GM11168 (cell line): ENCODE measurements around the gene WNT16.

Experiments
- in situ Hi-C: fragments of 300-500 bp; cut with MboI; formaldehyde crosslinking; loops from one replicate; pipeline ENCODE4 v1.12.0; 2022; ENCODE audit warnings: low sequenced_read_pairs; ENCODE audit not compliant: unreplicated experiment

Gene WNT16

DNA sequence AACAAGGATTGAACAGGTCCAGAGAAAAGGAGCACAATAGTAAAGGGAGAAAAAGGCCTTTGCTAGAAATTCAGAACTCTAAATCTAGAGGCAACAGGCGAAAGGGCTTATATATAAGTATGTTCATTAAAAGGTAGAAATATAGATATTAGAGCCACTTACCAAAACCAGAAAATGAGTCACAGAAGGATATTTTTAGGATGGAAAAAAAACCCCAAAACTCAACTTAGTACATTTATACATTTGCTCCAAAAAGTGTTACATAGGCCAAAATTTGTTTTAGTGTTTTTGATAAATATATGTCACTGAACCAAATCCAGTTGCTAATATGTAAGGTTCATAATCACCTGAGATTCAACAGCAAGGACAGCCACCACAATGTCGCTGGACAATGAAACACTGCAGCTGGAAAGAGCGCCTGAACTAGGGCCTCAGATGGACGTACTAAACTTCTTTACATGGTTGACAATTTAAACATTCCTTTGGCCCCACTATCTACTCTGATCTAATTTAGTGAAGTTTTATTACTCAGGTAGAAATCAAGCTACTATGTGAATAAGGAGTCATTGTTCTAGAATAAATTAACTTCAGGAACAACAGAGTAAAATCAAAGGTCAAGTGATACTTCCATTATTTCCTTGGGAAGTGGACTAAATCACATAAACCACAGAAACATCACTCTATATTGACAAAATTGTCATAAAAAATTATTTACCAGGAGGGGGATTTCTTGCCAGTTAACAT is 56.4 kb downstream of the WNT16 start:
- in situ Hi-C loops = no loop called here

DNA sequence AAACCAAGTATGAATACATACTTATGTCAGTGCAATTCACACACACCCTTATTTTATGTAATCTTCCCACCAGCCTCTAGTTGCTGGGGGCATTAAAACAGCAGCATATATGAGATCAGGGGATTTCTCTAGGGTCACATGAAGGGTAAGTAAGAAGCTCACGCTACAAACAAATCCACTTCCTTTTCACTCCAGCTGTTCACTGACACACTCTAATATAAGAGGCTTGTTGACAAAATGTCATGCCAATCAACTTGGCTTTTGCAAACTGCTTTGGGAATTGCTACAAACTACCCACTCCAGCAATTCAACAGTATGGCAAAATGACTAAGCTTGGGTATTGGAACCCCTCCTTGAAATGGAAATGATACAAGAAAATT is 57.0 kb downstream of the WNT16 start:
- in situ Hi-C loops = no loop called here

DNA sequence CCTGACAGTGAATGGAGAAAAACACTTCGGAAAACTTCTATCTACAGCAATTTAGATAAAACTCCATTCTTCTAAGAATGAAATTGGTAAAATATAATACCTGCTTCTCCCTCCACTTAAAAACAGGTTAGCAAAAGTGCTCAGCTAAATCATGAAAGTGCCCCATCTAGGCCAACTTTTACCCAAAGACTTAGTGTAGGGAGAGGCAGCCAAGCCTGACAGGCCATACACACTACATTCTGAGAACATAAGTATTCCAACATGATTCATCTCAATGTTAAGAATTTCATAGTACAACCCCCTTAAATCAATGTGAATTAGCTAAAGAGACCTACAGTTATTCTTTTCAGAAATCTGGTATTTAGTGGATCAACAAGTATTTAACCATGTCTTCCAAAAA is 60.1 kb downstream of the WNT16 start:
- in situ Hi-C loops = no loop called here

DNA sequence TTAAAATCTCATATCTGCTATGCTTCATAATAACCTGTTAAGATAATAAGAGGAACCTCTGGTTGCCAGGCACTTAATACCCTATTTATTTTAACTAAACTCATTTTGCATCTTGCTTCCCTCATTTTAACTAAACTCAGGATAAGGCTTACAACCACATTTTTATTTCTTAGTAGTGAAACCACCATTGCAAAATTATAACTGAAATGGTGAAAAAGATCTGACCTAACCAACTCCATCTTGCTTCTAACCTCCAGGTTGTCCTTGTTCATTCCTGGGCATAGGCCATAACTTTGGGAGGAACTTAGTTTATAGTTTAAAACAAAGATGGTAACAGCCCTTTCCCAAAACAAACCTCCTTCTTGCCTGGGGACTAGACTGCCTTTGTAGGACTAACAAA is 61.3 kb downstream of the WNT16 start:
- in situ Hi-C loops = loop anchor here (10.0 kb wide), 1 partner anchor 155 kb away; no protein-coding TSS in a partner anchor

DNA sequence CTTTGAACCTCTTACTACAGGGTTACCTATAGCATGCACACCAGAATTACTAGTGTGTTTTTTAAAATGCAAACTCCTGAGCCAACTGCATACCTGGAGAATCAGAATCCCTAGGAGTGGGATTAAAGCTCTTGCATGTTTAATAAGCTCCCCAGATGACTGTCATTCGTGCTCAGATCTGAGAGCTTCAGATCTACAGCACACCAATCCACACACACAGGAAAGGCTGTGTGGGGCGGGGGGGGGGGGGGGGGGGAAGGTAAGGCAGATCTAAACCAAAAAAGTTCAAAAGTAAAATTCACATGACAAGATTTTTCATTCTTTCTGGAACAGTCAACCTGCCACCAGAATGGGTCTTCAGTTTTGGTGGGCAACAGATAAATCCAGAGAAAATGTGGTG is 61.8 kb downstream of the WNT16 start:
- in situ Hi-C loops = loop anchor here (10.0 kb wide), 1 partner anchor 154 kb away; no protein-coding TSS in a partner anchor
